T-helper 1 cell (primary cell): ENCODE data around the gene CNPY3.
A peak's percentile ranks its signal among the peaks of the same experiment; 100 is the strongest.
"Not testable (repeated sequence)": the region's sequence is repeated elsewhere in the genome, so short reads cannot be mapped to it uniquely, and the experiment has no call there.

Source experiments
- DNase-seq, 5 donors: peaks; one replicate each; pipeline ENCODE4 v3.0.0-alpha.2; 2012 to 2020
- total RNA-seq, 4 donors: gene quantifications; one replicate each; lab custom pipeline; 2026; lab: John Stamatoyannopoulos, UW

Gene CNPY3
- total RNA-seq: 43.5 to 62.0 (median 53.7) reads per million in 4 donors

- peak; percentile 85 to 99 (median 90) for DNase-seq
Observed at GRCh38 chr6:42928986-42929820, at the start of gene CNPY3. Gene CNPY3, plus strand, starts transcription at chr6:42929480. Its CDS starts 91 bp downstream, at chr6:42929571.

GRCh38 chr6:42880240-42880817 is 49.0 kb upstream of the CNPY3 start:
- not testable (repeated sequence) for DNase-seq

- not testable (repeated sequence) for DNase-seq
Observed at GRCh38 chr6:42880871-42881270, 48.4 kb upstream of the CNPY3 start.

GRCh38 chr6:42885702-42886101 is 43.6 kb upstream of the CNPY3 start:
- DNase-seq: no peak

GRCh38 chr6:42888201-42888600 is 41.1 kb upstream of the CNPY3 start:
- not testable (repeated sequence) for DNase-seq

- peak in 1 of 5 donors; percentile 15 for DNase-seq
Observed at GRCh38 chr6:42889815-42890214, 39.5 kb upstream of the CNPY3 start.

- peak; percentile 65 to 93 (median 78) for DNase-seq
Observed at GRCh38 chr6:42890311-42891198, 38.7 kb upstream of the CNPY3 start.

GRCh38 chr6:42891199-42891722 is 38.0 kb upstream of the CNPY3 start:
- no peak for DNase-seq

GRCh38 chr6:42894041-42894828 is 35.0 kb upstream of the CNPY3 start:
- DNase-seq: not testable (repeated sequence)

GRCh38 chr6:42896178-42896719 is 33.0 kb upstream of the CNPY3 start:
- no peak for DNase-seq

- peak; percentile 26 to 76 (median 53) for DNase-seq
Observed at GRCh38 chr6:42898891-42899361, 30.4 kb upstream of the CNPY3 start.

- DNase-seq: no peak
Observed at GRCh38 chr6:42899871-42900270, 29.4 kb upstream of the CNPY3 start.

- DNase-seq: peak; percentile 22 to 73 (median 64)
Observed at GRCh38 chr6:42901538-42901957, 27.7 kb upstream of the CNPY3 start.

- DNase-seq: not testable (repeated sequence)
Observed at GRCh38 chr6:42902429-42903263, 26.6 kb upstream of the CNPY3 start.

- no peak for DNase-seq
Observed at GRCh38 chr6:42904467-42904866, 24.8 kb upstream of the CNPY3 start.

GRCh38 chr6:42907336-42907735 is 21.9 kb upstream of the CNPY3 start:
- no peak for DNase-seq

GRCh38 chr6:42909835-42910234 is 19.4 kb upstream of the CNPY3 start:
- no peak for DNase-seq

- no peak for DNase-seq
Observed at GRCh38 chr6:42911171-42912021, 17.9 kb upstream of the CNPY3 start.

GRCh38 chr6:42914546-42914945 is 14.7 kb upstream of the CNPY3 start:
- no peak for DNase-seq
